HepG2 (cell line): ENCODE measurements around the gene ERRFI1. TPM values are rescaled to one million over a fixed set of nuclear protein-coding genes. Genes with fewer than 3 reads are reported as not detected.

Experiments used
- ATAC-seq: fragments of 200-7000 bp; cut with Tn5 transposase; 3 replicates; pipeline ENCODE4 v1.9.1; 2020; ENCODE audit warnings: mild to moderate bottlenecking, moderate library complexity
- BruUV-seq: library from RNA; stranded (reverse); fragments of 400-500 nt; replicated peaks from 2 replicates; lab custom pipeline; 2021; lab: Mats Ljungman, UMichigan
- CTCF ChIA-PET: fragments of 300-600 bp; formaldehyde crosslinking; extraction: SDS; loops from one replicate; lab custom pipeline; 2021; ENCODE audit warnings: low total read pairs, inconsistent platforms, low intra/inter-chr PET ratio; lab: Yijun Ruan, JAX
- POLR2A ChIA-PET: fragments of 350-600 bp; sonication (Branson Sonifier 250); formaldehyde crosslinking; loops from one replicate; lab custom pipeline; 2020; ENCODE audit warnings: antibody characterized with exemption, inconsistent platforms; lab: Yijun Ruan, JAX
- DNase-seq: peaks from one replicate; pipeline ENCODE4 v3.0.0-alpha.2; 2015; ENCODE audit warnings: low spot score
- FAIRE-seq: peaks from 3 replicates; lab custom pipeline; 2011; peaks lifted over from hg19 to GRCh38; lab: Jason Lieb, UNC
- H2AFZ ChIP-seq: one replicate; pipeline ENCODE4 v1.6.1; 2011; ENCODE audit warnings: low read length, inconsistent platforms
- H3K27ac ChIP-seq: fragments of 300-600 bp; 3 replicates; pipeline ENCODE4 v1.8.0; 2011; ENCODE audit warnings: mixed run types, mild to moderate bottlenecking, mixed read lengths, low read length, inconsistent platforms; ENCODE audit not compliant: insufficient read depth; ENCODE audit errors: extremely low read length
- H3K27me3 ChIP-seq, 2 experiments: fragments of 200-600 bp in 1 of 2; 2 replicates in 1 of 2; 3 replicates in 1 of 2; pipeline versions ENCODE4 v1.6.0 to v1.8.0; 2011; ENCODE audit warnings: low read length in 2 of 2, mild to moderate bottlenecking in 2 of 2, moderate library complexity in 2 of 2, inconsistent platforms in 1 of 2; ENCODE audit not compliant: insufficient read depth in 2 of 2, control insufficient read depth in 1 of 2
- H3K36me3 ChIP-seq, 2 experiments: fragments of 200-600 bp in 1 of 2; replicated peaks in 1 of 2; 2 replicates in 1 of 2; 3 replicates in 1 of 2; pipeline versions ENCODE4 v1.5.1 to v1.8.0; 2011; ENCODE audit warnings: low read length in 2 of 2, inconsistent platforms in 1 of 2; ENCODE audit not compliant: insufficient read depth in 2 of 2, control insufficient read depth in 1 of 2
- H3K4me1 ChIP-seq: 2 replicates; pipeline ENCODE4 v1.5.1; 2012; ENCODE audit warnings: low read length, inconsistent platforms; ENCODE audit not compliant: insufficient read depth
- H3K4me2 ChIP-seq: 2 replicates; pipeline ENCODE4 v1.6.0; 2011; ENCODE audit warnings: low read depth, low read length, inconsistent platforms
- H3K4me3 ChIP-seq, 3 experiments: fragments of 200-600 bp in 1 of 3; sonication (generic), shearing (Covaris generic) in 1 of 3; replicated peaks in 1 of 3; 2 replicates each; pipeline ENCODE4 v1.5.1; 2011 to 2016; ENCODE audit warnings: low read length in 3 of 3, inconsistent platforms in 2 of 3, low read depth in 2 of 3, mild to moderate bottlenecking in 2 of 3, control low read depth in 1 of 3, mixed read lengths in 1 of 3; ENCODE audit not compliant: insufficient read depth in 1 of 3
- H3K79me2 ChIP-seq: one replicate; pipeline ENCODE4 v1.6.1; 2011; ENCODE audit warnings: low read length, inconsistent platforms; ENCODE audit not compliant: insufficient read depth
- H3K9ac ChIP-seq: 2 replicates; pipeline ENCODE4 v1.6.0; 2011; ENCODE audit warnings: mild to moderate bottlenecking, low read depth, low read length, inconsistent platforms; ENCODE audit not compliant: insufficient read depth
- H3K9me3 ChIP-seq: 2 replicates; pipeline ENCODE4 v1.5.1; 2012; ENCODE audit warnings: mild to moderate bottlenecking, low read length
- H4K20me1 ChIP-seq: 2 replicates; pipeline ENCODE4 v1.6.0; 2011; ENCODE audit warnings: inconsistent platforms, mild to moderate bottlenecking, low read length, moderate library complexity; ENCODE audit not compliant: insufficient read depth
- FOXA3 ChIP-seq: IDR thresholded peaks from 2 replicates; pipeline ENCODE4 v1.6.1; 2016; ENCODE audit warnings: missing genetic modification reagents, missing compliant biosample characterization
- GMEB2 ChIP-seq: IDR thresholded peaks from 2 replicates; pipeline ENCODE4 v1.6.1; 2016; ENCODE audit warnings: missing biosample characterization, missing genetic modification reagents, low read depth
- HNF1A ChIP-seq, 2 experiments: sonication (generic) in 1 of 2; formaldehyde crosslinking in 1 of 2; IDR thresholded peaks; 2 replicates each; pipeline versions ENCODE4 v1.4.0 to v1.6.1; 2016 to 2020; ENCODE audit warnings: borderline replicate concordance in 1 of 2, low read depth in 1 of 2, mild to moderate bottlenecking in 1 of 2, missing genetic modification reagents in 1 of 2
- HNRNPLL ChIP-seq: fragments of 200-400 bp; formaldehyde crosslinking; IDR thresholded peaks from 2 replicates; pipeline ENCODE4 v1.6.1; 2017; ENCODE audit warnings: mild to moderate bottlenecking, low read depth, low read length; ENCODE audit not compliant: poor library complexity, severe bottlenecking
- PHF20 ChIP-seq: sonication (generic); formaldehyde crosslinking; IDR thresholded peaks from 2 replicates; pipeline ENCODE4 v1.5.0; 2020; ENCODE audit warnings: mild to moderate bottlenecking, missing genetic modification reagents
- SIX4 ChIP-seq: sonication (generic); formaldehyde crosslinking; IDR thresholded peaks from 2 replicates; pipeline ENCODE4 v1.4.0; 2020; ENCODE audit warnings: missing genetic modification reagents
- SOX13 ChIP-seq, 3 experiments: fragments of 450-650 bp in 1 of 3; sonication (generic) in 1 of 3; formaldehyde crosslinking in 1 of 3; IDR thresholded peaks in 2 of 3; conservative IDR thresholded peaks in 1 of 3; 2 replicates each; pipeline versions ENCODE4 v1.5.0 to v1.6.1; 2016 to 2020; ENCODE audit warnings: antibody characterized with exemption in 1 of 3, mild to moderate bottlenecking in 1 of 3, missing compliant biosample characterization in 1 of 3, missing genetic modification reagents in 1 of 3, moderate library complexity in 1 of 3
- SRSF1 ChIP-seq: fragments of 200-400 bp; formaldehyde crosslinking; optimal IDR thresholded peaks from 2 replicates; pipeline ENCODE3; 2017; ENCODE audit warnings: mild to moderate bottlenecking, low read depth, low read length, moderate library complexity
- YEATS2 ChIP-seq: sonication (generic); formaldehyde crosslinking; IDR thresholded peaks from 2 replicates; pipeline ENCODE4 v1.4.0; 2020; ENCODE audit warnings: missing genetic modification reagents, borderline replicate concordance
- ZKSCAN8 ChIP-seq: IDR thresholded peaks from 2 replicates; pipeline ENCODE4 v1.6.1; 2016; ENCODE audit warnings: borderline replicate concordance, missing genetic modification reagents, missing compliant biosample characterization
- ZNF253 ChIP-seq: sonication (generic); formaldehyde crosslinking; IDR thresholded peaks from 2 replicates; pipeline ENCODE4 v1.8.0; 2022; ENCODE audit warnings: mild to moderate bottlenecking, missing genetic modification reagents, borderline replicate concordance
- ZNF510 ChIP-seq: sonication (generic); formaldehyde crosslinking; IDR thresholded peaks from 2 replicates; pipeline ENCODE4 v1.4.0; 2020; ENCODE audit warnings: low read depth, mild to moderate bottlenecking, missing genetic modification reagents
- ZNF775 ChIP-seq: sonication (generic); formaldehyde crosslinking; IDR thresholded peaks from 2 replicates; pipeline ENCODE4 v1.4.0; 2020; ENCODE audit warnings: missing genetic modification reagents, mild to moderate bottlenecking, moderate library complexity, borderline replicate concordance
- ZNF883 ChIP-seq: sonication (generic); formaldehyde crosslinking; IDR thresholded peaks from 2 replicates; pipeline ENCODE4 v1.5.1; 2020; ENCODE audit warnings: mild to moderate bottlenecking, missing genetic modification reagents; ENCODE audit errors: not compliant biosample characterization
- WGBS: methylation state at CpG from one replicate; pipeline ENCODE4 v1.1.6; 2017; ENCODE audit warnings: low lambda C conversion rate; 5-methylcytosine and 5-hydroxymethylcytosine counted together
- in situ Hi-C: cut with HindIII; loops from 2 replicates; pipeline ENCODE4 v1.10.0; 2017; ENCODE audit warnings: low pct_unique_long_range_greater_than_20kb; ENCODE audit not compliant: extremely low pct_ligation_motif_present
- intact Hi-C: fragments of 100-400 bp; cut with micrococcal nuclease; formaldehyde crosslinking; loops from one replicate; pipeline ENCODE4 v1.10.0; 2022; ENCODE audit not compliant: unreplicated experiment
- polyA plus RNA-seq, 8 experiments: library from polyadenylated mRNA; depleted of rRNA in 3 of 8; stranded (reverse) in 7 of 8; unstranded in 1 of 8; fragments of >200 nt; fragmentation: Illumina TruSeq in 4 of 8; extraction: Trizol in 4 of 8; gene quantifications; 2 replicates each; pipeline versions ENCODE4 v1.2.1 to v1.2.3, GENCODE V29; 2011 to 2016; ENCODE audit warnings: low read depth in 4 of 8, missing spikeins in 1 of 8, mixed read lengths in 1 of 8; ENCODE audit not compliant: insufficient read depth in 1 of 8
- total RNA-seq, 5 experiments: library from RNA; depleted of rRNA; stranded (reverse); fragments of >200 nt; fragmentation: Illumina TruSeq; extraction: Trizol; gene quantifications; 2 replicates each; pipeline ENCODE4 v1.2.3, GENCODE V29; 2016; ENCODE audit warnings: low read depth in 1 of 5

The ERRFI1 gene
- total and polyA plus RNA-seq, 2 of the 13 experiments (the other 11 are each of a cell fraction or from before 2014, with no cell fraction given), result 84.4 to 753 TPM

GRCh38 chr1:8022395-8023286 is 3.5 kb downstream of the ERRFI1 start:
- H3K79me2 ChIP-seq, result peaks cover 92% of the 10 kb centered on the region
- POLR2A ChIA-PET, result interaction anchor here (0.9 to 2.5 kb wide), 7 partner anchors 18 to 293 kb away, joined by 3 to 6 read pairs (median 4); no protein-coding TSS in a partner anchor
- TF ChIP-seq FOXA3 (CRISPR knock-in tag) (no peak; the same call in 1 of the 2 replicates), SIX4 (CRISPR knock-in tag) (no peak), GMEB2 (no peak), SRSF1 (no peak), HNF1A (IDR thresholded peaks at IDR 0.05; ENCODE audit: low read depth) (no peak), HNF1A (CRISPR knock-in tag; IDR thresholded peaks at IDR 0.05; ENCODE audit: borderline replicate concordance) (peak; percentile 11; the same call in 1 of the 2 replicates), SOX13 (IDR thresholded peaks at IDR 0.05) (no peak), SOX13 (CRISPR knock-in tag; conservative IDR thresholded peaks at IDR 0.05 in 1 of 2, IDR thresholded peaks at IDR 0.05 in 1 of 2) (no peak), ZNF775 (CRISPR knock-in tag) (no peak), YEATS2 (no peak), PHF20 (CRISPR knock-in tag) (no peak), ZKSCAN8 (CRISPR knock-in tag) (no peak), HNRNPLL (no peak), ZNF883 (no peak), ZNF510 (CRISPR knock-in tag) (no peak), ZNF253 (CRISPR knock-in tag) (no peak)

More at GRCh38 chr1:8022395-8023286, 3.5 kb downstream of the ERRFI1 start:
- Histone ChIP-seq H2AFZ (no peak overlapping the region), H4K20me1 (peaks cover 84% of the 10 kb centered on the region), H3K4me2 (peak overlapping the region; percentile 74), H3K9me3 (no peaks in the 10 kb centered on the region), H3K9ac (peak overlapping the region; percentile 100), H3K4me1 (peaks cover 36% of the 10 kb centered on the region), H3K27ac (peak overlapping the region; percentile 71), H3K4me3 (peak overlapping the region; percentile 88 to 100 (median 94)), H3K27me3 (peaks cover 0 to 5% of the 10 kb centered on the region in 2 experiments; a peak in 1 of 5 replicates), H3K36me3 (peaks cover 6 to 52% of the 10 kb centered on the region in 2 experiments; a peak in 4 of 5 replicates)
- no peak for ATAC-seq
- no TSS peak for BruUV-seq
- intact Hi-C loops, result loop anchor here (10.0 kb wide), 1 partner anchor 132 kb away; no protein-coding TSS in a partner anchor
- CTCF ChIA-PET, result no interaction called here
- in situ Hi-C loops, result loop anchor here (10.0 kb wide), 1 partner anchor 212 kb away; no protein-coding TSS in a partner anchor
- no peak for DNase-seq
- FAIRE-seq, result no peak
- WGBS, result 1% methylated on average over 3 of the region's 3 CpGs
